Ascending aorta (tissue), 2 donors: ENCODE data around the gene LRTM2. TPM values are rescaled to one million over a fixed set of nuclear protein-coding genes. Genes with fewer than 3 reads are reported as not detected.

Experiments
- DNase-seq, 2 donors: peaks; one replicate each; pipeline ENCODE4 v3.0.0-alpha.2; 2019; ENCODE audit warnings: low spot score in 2 of 2
- H3K27ac ChIP-seq, 2 donors: fragments of 200-600 bp; sonication (generic); one replicate each; pipeline ENCODE4 v1.5.1; 2016 to 2017; ENCODE audit warnings: mild to moderate bottlenecking in 1 of 2
- H3K27me3 ChIP-seq: fragments of 200-600 bp; sonication (generic); one replicate; pipeline ENCODE4 v1.5.1; 2017
- H3K36me3 ChIP-seq, 2 donors: fragments of 200-600 bp; sonication (generic); one replicate each; pipeline ENCODE4 v1.5.1; 2016
- H3K4me1 ChIP-seq, 2 donors: fragments of 200-600 bp; sonication (generic); one replicate each; pipeline ENCODE4 v1.5.1; 2016 to 2017; ENCODE audit warnings: mild to moderate bottlenecking in 1 of 2
- H3K4me3 ChIP-seq, 2 donors: fragments of 200-600 bp; sonication (generic); one replicate each; pipeline ENCODE4 v1.5.1; 2016 to 2017; ENCODE audit warnings: mild to moderate bottlenecking in 1 of 2
- H3K9me3 ChIP-seq, 2 donors: fragments of 200-600 bp; sonication (generic); one replicate each; pipeline ENCODE4 v1.5.1; 2016
- CTCF ChIP-seq, 3 experiments: fragments of 200-600 bp in 2 of 3; fragments of 450-650 bp in 1 of 3; sonication (generic) in 2 of 3; IDR thresholded peaks; one replicate each; pipeline ENCODE4 v1.5.1; 2016 to 2019; ENCODE audit warnings: antibody characterized with exemption in 3 of 3, mild to moderate bottlenecking in 1 of 3, moderate library complexity in 1 of 3
- intact Hi-C: fragments of 100-400 bp; cut with DNase I; formaldehyde crosslinking; loops from one replicate; pipeline ENCODE4 v1.15.1; 2023
- total RNA-seq: library from RNA; depleted of rRNA; stranded (reverse); fragments of >200 nt; gene quantifications from one replicate; pipeline ENCODE4 v1.1.0, GENCODE V29; 2016

Gene LRTM2
- total RNA-seq, 1 donor from 2014 or later = not detected

GRCh38 chr12:1838994-1839365 is 18.6 kb downstream of the LRTM2 start:
- intact Hi-C loops = no loop called here
- Histone ChIP-seq H3K27me3 (no peaks in the 10 kb centered on the region), H3K4me3 (no peak overlapping the region), H3K9me3 (no peaks in the 10 kb centered on the region), H3K27ac (no peak overlapping the region), H3K36me3 (no peaks in the 10 kb centered on the region), H3K4me1 (no peaks in the 10 kb centered on the region)
- TF ChIP-seq CTCF (IDR thresholded peaks at IDR 0.05) = no peak
- no peak for DNase-seq

DNA sequence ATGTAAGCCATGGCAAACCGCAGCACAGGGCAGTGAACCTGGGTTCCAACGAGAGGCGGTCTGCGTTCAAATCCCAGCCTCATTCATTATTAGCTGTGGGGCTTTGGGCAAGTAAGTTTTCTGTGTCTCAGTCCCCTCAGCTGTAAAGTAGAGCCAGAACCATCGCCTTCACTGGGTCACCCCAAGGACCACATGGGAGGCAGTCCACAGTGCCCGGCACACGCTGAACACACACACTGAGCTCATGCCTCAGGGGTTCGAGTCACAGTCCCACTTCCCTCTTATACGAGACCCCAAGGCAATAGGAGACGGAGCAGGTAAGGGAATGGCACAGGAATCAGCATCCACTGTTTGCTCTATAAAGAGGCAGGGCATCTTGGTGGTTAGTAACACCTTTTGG is 19.1 kb downstream of the LRTM2 start:
- no peak for DNase-seq
- H3K27me3 ChIP-seq = no peaks in the 10 kb centered on the region
- H3K27ac ChIP-seq = no peak overlapping the region
- intact Hi-C loops = no loop called here
- no peaks in the 10 kb centered on the region for H3K36me3 ChIP-seq
- no peak for TF ChIP-seq CTCF (IDR thresholded peaks at IDR 0.05)
- no peaks in the 10 kb centered on the region for H3K9me3 ChIP-seq
- no peaks in the 10 kb centered on the region for H3K4me1 ChIP-seq
- no peak overlapping the region for H3K4me3 ChIP-seq

GRCh38 chr12:1839956-1840951 is 19.9 kb downstream of the LRTM2 start:
- Histone ChIP-seq H3K4me3 (no peak overlapping the region), H3K9me3 (no peaks in the 10 kb centered on the region), H3K4me1 (no peaks in the 10 kb centered on the region), H3K27me3 (no peaks in the 10 kb centered on the region), H3K27ac (no peak overlapping the region), H3K36me3 (no peaks in the 10 kb centered on the region)
- TF ChIP-seq CTCF (IDR thresholded peaks at IDR 0.05) = no peak
- DNase-seq = no peak
- intact Hi-C loops = no loop called here

GRCh38 chr12:1840981-1841425 is 20.6 kb downstream of the LRTM2 start:
- intact Hi-C loops = no loop called here
- no peak for DNase-seq
- Histone ChIP-seq H3K4me3 (no peak overlapping the region), H3K9me3 (no peaks in the 10 kb centered on the region), H3K4me1 (no peaks in the 10 kb centered on the region), H3K36me3 (no peaks in the 10 kb centered on the region), H3K27ac (no peak overlapping the region), H3K27me3 (no peaks in the 10 kb centered on the region)
- TF ChIP-seq CTCF (IDR thresholded peaks at IDR 0.05) = no peak

DNA sequence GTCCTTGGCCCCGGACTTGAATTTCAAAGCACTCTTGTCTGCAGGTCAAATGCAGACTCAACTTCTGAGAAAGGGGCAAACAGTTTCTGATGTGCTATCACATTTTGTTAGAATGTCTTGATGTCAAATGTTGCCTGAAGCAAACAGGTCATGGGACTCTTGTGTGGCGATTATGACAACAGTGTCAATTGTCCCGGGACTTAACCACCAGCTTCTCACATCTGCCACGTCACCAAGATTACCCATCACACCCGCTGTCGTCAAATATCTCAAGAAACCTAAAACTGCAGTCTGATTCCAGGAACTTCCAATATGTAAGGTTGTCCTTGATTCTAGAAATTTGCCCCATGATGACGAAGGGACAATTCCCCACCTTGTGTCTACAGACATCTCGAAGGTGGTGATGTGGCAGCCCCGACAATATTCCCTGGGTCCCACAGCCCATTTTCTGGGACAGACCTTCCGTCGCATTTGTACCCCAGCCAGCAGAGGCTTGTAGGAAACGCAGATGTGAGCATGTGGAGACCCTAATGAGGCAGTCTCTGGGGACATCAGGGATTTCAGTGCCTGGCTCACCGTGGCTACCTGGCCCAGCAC is 21.3 kb downstream of the LRTM2 start:
- no peak for TF ChIP-seq CTCF (IDR thresholded peaks at IDR 0.05)
- intact Hi-C loops = no loop called here
- H3K4me3 ChIP-seq = no peak overlapping the region
- no peak for DNase-seq
- H3K27me3 ChIP-seq = no peaks in the 10 kb centered on the region
- H3K27ac ChIP-seq = no peak overlapping the region
- no peaks in the 10 kb centered on the region for H3K4me1 ChIP-seq
- H3K9me3 ChIP-seq = no peaks in the 10 kb centered on the region
- H3K36me3 ChIP-seq = no peaks in the 10 kb centered on the region
